HG03521 (cell line): ENCODE results near the gene ZCCHC24.

Experiments
- ATAC-seq: cut with Tn5 transposase; IDR thresholded peaks from one replicate; pipeline ENCODE4 v1.9.1; 2021; ENCODE audit warnings: mild to moderate bottlenecking, moderate library complexity; ENCODE audit not compliant: unreplicated experiment

ZCCHC24 gene

GRCh38 chr10:79386637-79387465 lies 58.6 kb downstream of the ZCCHC24 start:
- no peak for ATAC-seq

GRCh38 chr10:79385804-79386531 lies 59.5 kb downstream of the ZCCHC24 start:
- ATAC-seq = no peak

- no peak for ATAC-seq
These were observed 60.0 kb downstream of the ZCCHC24 start for GRCh38 chr10:79385392-79385795.

GRCh38 chr10:79384773-79385391 lies 60.5 kb downstream of the ZCCHC24 start:
- ATAC-seq = no peak

- ATAC-seq = no peak
These were observed 61.3 kb downstream of the ZCCHC24 start for GRCh38 chr10:79383974-79384606.

GRCh38 chr10:79382491-79382941 lies 62.9 kb downstream of the ZCCHC24 start:
- no peak for ATAC-seq

GRCh38 chr10:79381804-79382221 lies 63.6 kb downstream of the ZCCHC24 start:
- ATAC-seq = no peak

- no peak for ATAC-seq
These were observed 64.3 kb downstream of the ZCCHC24 start for GRCh38 chr10:79380946-79381721.

GRCh38 chr10:79380125-79380945 lies 65.1 kb downstream of the ZCCHC24 start:
- no peak for ATAC-seq

GRCh38 chr10:79379512-79380124 lies 65.8 kb downstream of the ZCCHC24 start:
- no peak for ATAC-seq

- no peak for ATAC-seq
These were observed 66.5 kb downstream of the ZCCHC24 start for GRCh38 chr10:79378647-79379511.

GRCh38 chr10:79378383-79378646 lies 67.1 kb downstream of the ZCCHC24 start:
- ATAC-seq = no peak

- ATAC-seq = no peak
These were observed 67.7 kb downstream of the ZCCHC24 start for GRCh38 chr10:79377557-79378382.

- ATAC-seq = no peak
These were observed 68.5 kb downstream of the ZCCHC24 start for GRCh38 chr10:79376751-79377556.

GRCh38 chr10:79376078-79376628 lies 69.3 kb downstream of the ZCCHC24 start:
- no peak for ATAC-seq

GRCh38 chr10:79375321-79376077 lies 69.9 kb downstream of the ZCCHC24 start:
- ATAC-seq = no peak
